Measurements from ENCODE around the gene GPATCH3.
"Not testable (repeated sequence)": the region's sequence is repeated elsewhere in the genome, so short reads cannot be mapped to it uniquely, and the experiment has no call there.

GPATCH3 gene

GRCh38 chr1:26900001-26900814, at the start of gene GPATCH3:
GPATCH3 (minus strand) TSS chr1:26900467; CDS start chr1:26900442, 25 bp downstream.
- peak; percentile 62 to 80 (median 75) for DNase-seq

- no peak for DNase-seq
These were observed 49.7 kb upstream of the GPATCH3 start for GRCh38 chr1:26949926-26950319.

- no peak for DNase-seq
These were observed 49.1 kb upstream of the GPATCH3 start for GRCh38 chr1:26949266-26949925.

GRCh38 chr1:26948725-26949057, 48.4 kb upstream of the GPATCH3 start:
- not testable (repeated sequence) for DNase-seq

GRCh38 chr1:26946270-26946669, 46.0 kb upstream of the GPATCH3 start:
- DNase-seq, result no peak

- DNase-seq, result no peak
These were observed 45.5 kb upstream of the GPATCH3 start for GRCh38 chr1:26945728-26946127.

- DNase-seq, result no peak
These were observed 44.9 kb upstream of the GPATCH3 start for GRCh38 chr1:26945138-26945537.

- no peak for DNase-seq
These were observed 42.4 kb upstream of the GPATCH3 start for GRCh38 chr1:26942656-26943055.

- DNase-seq, result no peak
These were observed 41.0 kb upstream of the GPATCH3 start for GRCh38 chr1:26941311-26941710.

GRCh38 chr1:26938659-26939025, 38.4 kb upstream of the GPATCH3 start:
- no peak for DNase-seq

- DNase-seq, result no peak
These were observed 37.9 kb upstream of the GPATCH3 start for GRCh38 chr1:26938004-26938658.

GRCh38 chr1:26936823-26937222, 36.6 kb upstream of the GPATCH3 start:
- no peak for DNase-seq

- no peak for DNase-seq
These were observed 32.3 kb upstream of the GPATCH3 start for GRCh38 chr1:26932531-26932930.

GRCh38 chr1:26923711-26924110, 23.4 kb upstream of the GPATCH3 start:
- DNase-seq, result no peak

GRCh38 chr1:26922901-26923300, 22.6 kb upstream of the GPATCH3 start:
- no peak for DNase-seq

- no peak for DNase-seq
These were observed 22.1 kb upstream of the GPATCH3 start for GRCh38 chr1:26922431-26922729.

- DNase-seq, result peak; percentile 85 to 95 (median 91)
These were observed 21.5 kb upstream of the GPATCH3 start, which contains the start of gene NUDC for GRCh38 chr1:26921540-26922430. NUDC (plus strand) TSS chr1:26921743; CDS start chr1:26921849, 106 bp downstream.

GRCh38 chr1:26921126-26921539, 20.9 kb upstream of the GPATCH3 start:
- no peak for DNase-seq

- no peak for DNase-seq
These were observed 15.1 kb upstream of the GPATCH3 start for GRCh38 chr1:26915204-26915842.

- DNase-seq, result no peak
These were observed 13.7 kb upstream of the GPATCH3 start, which contains the start of gene NR0B2 for GRCh38 chr1:26913754-26914619. NR0B2 (minus strand) TSS chr1:26913975; CDS start chr1:26913940, 35 bp downstream.

- no peak for DNase-seq
These were observed 13.1 kb upstream of the GPATCH3 start for GRCh38 chr1:26913389-26913753.

GRCh38 chr1:26912147-26912490, 11.9 kb upstream of the GPATCH3 start:
- DNase-seq, result no peak

Data from activated naive CD4-positive, alpha-beta T cell (primary cell).